Measurements from ENCODE around the gene SSTR1. TPM values are rescaled to one million over a fixed set of nuclear protein-coding genes. Genes with fewer than 3 reads are reported as not detected.

SSTR1 gene
- total and polyA plus RNA-seq, 2 of the 13 experiments (the other 11 are each of a cell fraction or from before 2014, with no cell fraction given), result 0.04 TPM

- TF ChIP-seq ZNF576 (CRISPR knock-in tag; IDR thresholded peaks at IDR 0.05), result 0 out of 2 replicates have a peak, but pooled peaks have one; percentile 61
- TF ChIP-seq PATZ1 (CRISPR knock-in tag; IDR thresholded peaks at IDR 0.05), result no peak
- no peak for TF ChIP-seq ZNF580 (CRISPR knock-in tag; IDR thresholded peaks at IDR 0.05; ENCODE audit: borderline replicate concordance, low read depth)
- no peak for TF ChIP-seq IRX3 (CRISPR knock-in tag; IDR thresholded peaks at IDR 0.05; ENCODE audit: borderline replicate concordance, low read depth)
- no peak for TF ChIP-seq TCF12 (IDR thresholded peaks at IDR 0.05)
- no peak for TF ChIP-seq TCF12 (CRISPR knock-in tag; IDR thresholded peaks at IDR 0.05)
- no peak for TF ChIP-seq ETV6 (CRISPR knock-in tag; conservative IDR thresholded peaks at IDR 0.05)
- TF ChIP-seq ZBTB44 (CRISPR knock-in tag; IDR thresholded peaks at IDR 0.05), result no peak
- TF ChIP-seq ZNF784 (CRISPR knock-in tag; IDR thresholded peaks at IDR 0.05; ENCODE audit: borderline replicate concordance), result no peak
- no peak for TF ChIP-seq ZBTB21 (CRISPR knock-in tag; IDR thresholded peaks at IDR 0.05)
- TF ChIP-seq ZBTB40 (IDR thresholded peaks at IDR 0.05), result no peak
- no peak for TF ChIP-seq ZBTB40 (CRISPR knock-in tag; IDR thresholded peaks at IDR 0.05)
- TF ChIP-seq ZNF660 (CRISPR knock-in tag; IDR thresholded peaks at IDR 0.05; ENCODE audit: borderline replicate concordance, low read depth), result no peak
- TF ChIP-seq ZNF749 (CRISPR knock-in tag; IDR thresholded peaks at IDR 0.05; ENCODE audit: borderline replicate concordance), result no peak
These were observed at the start of gene SSTR1 (continued) for GRCh38 chr14:38207736-38208617.

Measured in HepG2 (cell line).